ENCODE measurements around the gene MPP1. TPM values are rescaled to one million over a fixed set of nuclear protein-coding genes. Genes with fewer than 3 reads are reported as not detected.

MPP1 gene
- total RNA-seq, 1 experiment from 2014 or later: 89.3 TPM

DNA sequence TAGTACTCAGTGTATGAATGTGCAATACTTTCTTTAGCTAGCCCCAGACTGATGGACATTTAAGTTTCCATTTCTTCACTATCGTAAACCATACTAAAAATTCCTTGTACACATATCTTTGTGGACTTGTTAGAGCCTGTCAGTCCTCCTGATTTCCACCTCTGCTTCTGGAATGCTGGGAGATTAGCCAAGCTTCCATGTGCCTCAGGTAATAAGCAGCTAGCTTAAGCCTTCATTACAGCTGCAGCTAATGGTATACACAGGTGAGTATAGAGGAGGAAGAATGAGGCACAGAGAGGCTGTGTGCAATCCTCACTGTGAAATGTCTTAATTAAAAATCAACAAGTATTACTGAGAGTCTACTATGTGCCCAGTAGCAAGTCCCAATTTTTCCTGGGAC, 19.4 kb upstream of the MPP1 start:
- in situ Hi-C loops (cut with HindIII; ENCODE audit: low pct_unique_long_range_greater_than_20kb, low sequenced_read_pairs) (loop anchor here (25.0 kb wide), 1 partner anchor 162 kb away; the partner anchor contains the start of gene CTAG2), intact Hi-C loops (cut with micrococcal nuclease; ENCODE audit: unreplicated experiment) (no loop called here)
- no peaks in the 10 kb centered on the region for H3K36me3 ChIP-seq (ENCODE audit: control insufficient read depth, insufficient read depth, low read length)
- no peaks in the 10 kb centered on the region for H3K4me1 ChIP-seq (ENCODE audit: control insufficient read depth, insufficient read depth, low read length)
- H3K9me3 ChIP-seq (ENCODE audit: control insufficient read depth, insufficient read depth, low read depth, low read length): no peaks in the 10 kb centered on the region
- H3K27ac ChIP-seq (ENCODE audit: low read length): no peak overlapping the region
- DNase-seq (ENCODE audit: low read depth, low spot score): no peak
- no peak for TF ChIP-seq POLR2AphosphoS5 (IDR thresholded peaks at IDR 0.05; ENCODE audit: low read depth, low read length)
- TF ChIP-seq TCF7L2 (IDR thresholded peaks at IDR 0.05; ENCODE audit: low read depth, low read length): no peak
- TF ChIP-seq, protein P1, sequence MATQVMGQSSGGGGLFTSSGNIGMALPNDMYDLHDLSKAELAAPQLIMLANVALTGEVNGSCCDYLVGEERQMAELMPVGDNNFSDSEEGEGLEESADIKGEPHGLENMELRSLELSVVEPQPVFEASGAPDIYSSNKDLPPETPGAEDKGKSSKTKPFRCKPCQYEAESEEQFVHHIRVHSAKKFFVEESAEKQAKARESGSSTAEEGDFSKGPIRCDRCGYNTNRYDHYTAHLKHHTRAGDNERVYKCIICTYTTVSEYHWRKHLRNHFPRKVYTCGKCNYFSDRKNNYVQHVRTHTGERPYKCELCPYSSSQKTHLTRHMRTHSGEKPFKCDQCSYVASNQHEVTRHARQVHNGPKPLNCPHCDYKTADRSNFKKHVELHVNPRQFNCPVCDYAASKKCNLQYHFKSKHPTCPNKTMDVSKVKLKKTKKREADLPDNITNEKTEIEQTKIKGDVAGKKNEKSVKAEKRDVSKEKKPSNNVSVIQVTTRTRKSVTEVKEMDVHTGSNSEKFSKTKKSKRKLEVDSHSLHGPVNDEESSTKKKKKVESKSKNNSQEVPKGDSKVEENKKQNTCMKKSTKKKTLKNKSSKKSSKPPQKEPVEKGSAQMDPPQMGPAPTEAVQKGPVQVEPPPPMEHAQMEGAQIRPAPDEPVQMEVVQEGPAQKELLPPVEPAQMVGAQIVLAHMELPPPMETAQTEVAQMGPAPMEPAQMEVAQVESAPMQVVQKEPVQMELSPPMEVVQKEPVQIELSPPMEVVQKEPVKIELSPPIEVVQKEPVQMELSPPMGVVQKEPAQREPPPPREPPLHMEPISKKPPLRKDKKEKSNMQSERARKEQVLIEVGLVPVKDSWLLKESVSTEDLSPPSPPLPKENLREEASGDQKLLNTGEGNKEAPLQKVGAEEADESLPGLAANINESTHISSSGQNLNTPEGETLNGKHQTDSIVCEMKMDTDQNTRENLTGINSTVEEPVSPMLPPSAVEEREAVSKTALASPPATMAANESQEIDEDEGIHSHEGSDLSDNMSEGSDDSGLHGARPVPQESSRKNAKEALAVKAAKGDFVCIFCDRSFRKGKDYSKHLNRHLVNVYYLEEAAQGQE (IDR thresholded peaks at IDR 0.05; ENCODE audit: insufficient read depth in 1 of 2, low read depth in 2 of 2, low read length in 1 of 2): no peak
- TF ChIP-seq SIN3A (IDR thresholded peaks at IDR 0.05; ENCODE audit: borderline replicate concordance, insufficient read depth, low read depth, low read length): no peak
- TF ChIP-seq, protein P2, sequence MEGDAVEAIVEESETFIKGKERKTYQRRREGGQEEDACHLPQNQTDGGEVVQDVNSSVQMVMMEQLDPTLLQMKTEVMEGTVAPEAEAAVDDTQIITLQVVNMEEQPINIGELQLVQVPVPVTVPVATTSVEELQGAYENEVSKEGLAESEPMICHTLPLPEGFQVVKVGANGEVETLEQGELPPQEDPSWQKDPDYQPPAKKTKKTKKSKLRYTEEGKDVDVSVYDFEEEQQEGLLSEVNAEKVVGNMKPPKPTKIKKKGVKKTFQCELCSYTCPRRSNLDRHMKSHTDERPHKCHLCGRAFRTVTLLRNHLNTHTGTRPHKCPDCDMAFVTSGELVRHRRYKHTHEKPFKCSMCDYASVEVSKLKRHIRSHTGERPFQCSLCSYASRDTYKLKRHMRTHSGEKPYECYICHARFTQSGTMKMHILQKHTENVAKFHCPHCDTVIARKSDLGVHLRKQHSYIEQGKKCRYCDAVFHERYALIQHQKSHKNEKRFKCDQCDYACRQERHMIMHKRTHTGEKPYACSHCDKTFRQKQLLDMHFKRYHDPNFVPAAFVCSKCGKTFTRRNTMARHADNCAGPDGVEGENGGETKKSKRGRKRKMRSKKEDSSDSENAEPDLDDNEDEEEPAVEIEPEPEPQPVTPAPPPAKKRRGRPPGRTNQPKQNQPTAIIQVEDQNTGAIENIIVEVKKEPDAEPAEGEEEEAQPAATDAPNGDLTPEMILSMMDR (IDR thresholded peaks at IDR 0.05): no peak
- ChIA-PET CTCF (no interaction called here), POLR2A (no interaction called here)
- H3K27me3 ChIP-seq (ENCODE audit: control insufficient read depth, insufficient read depth, low read length): no peaks in the 10 kb centered on the region
- no peak for ATAC-seq
- H3K4me3 ChIP-seq (ENCODE audit: low read depth in 2 of 2, low read length in 2 of 2): no peak overlapping the region
- BruUV-seq (replicated peaks): no TSS peak

DNA sequence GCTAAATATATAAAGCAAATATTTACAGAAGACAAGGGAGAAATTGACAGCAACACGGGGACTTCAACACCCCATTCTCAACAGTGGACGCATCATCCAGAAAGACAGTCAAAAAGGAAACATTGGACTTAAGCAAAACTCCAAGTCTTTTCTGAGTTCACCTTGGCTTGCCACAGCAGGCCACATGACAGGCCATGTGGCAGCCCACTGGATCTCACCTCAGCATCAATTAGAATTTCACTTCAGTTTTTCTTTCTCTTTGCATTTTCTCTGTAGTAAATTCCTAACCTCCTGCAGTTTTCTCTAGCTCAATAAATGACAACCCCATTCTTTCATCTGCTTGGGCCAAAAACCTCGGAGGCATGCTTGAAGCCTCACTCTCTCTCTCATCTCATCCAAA, 16.7 kb upstream of the MPP1 start:
- Histone ChIP-seq H3K27ac (ENCODE audit: low read length) (no peak overlapping the region), H3K4me3 (ENCODE audit: low read depth in 2 of 2, low read length in 2 of 2) (no peak overlapping the region), H3K4me1 (ENCODE audit: control insufficient read depth, insufficient read depth, low read length) (no peaks in the 10 kb centered on the region), H3K27me3 (ENCODE audit: control insufficient read depth, insufficient read depth, low read length) (no peaks in the 10 kb centered on the region), H3K9me3 (ENCODE audit: control insufficient read depth, insufficient read depth, low read depth, low read length) (no peaks in the 10 kb centered on the region), H3K36me3 (ENCODE audit: control insufficient read depth, insufficient read depth, low read length) (no peaks in the 10 kb centered on the region)
- CTCF ChIA-PET: no interaction called here
- TF ChIP-seq, protein P2 (IDR thresholded peaks at IDR 0.05): no peak
- TF ChIP-seq POLR2AphosphoS5 (IDR thresholded peaks at IDR 0.05; ENCODE audit: low read depth, low read length) (no peak), TCF7L2 (IDR thresholded peaks at IDR 0.05; ENCODE audit: low read depth, low read length) (no peak), SIN3A (IDR thresholded peaks at IDR 0.05; ENCODE audit: borderline replicate concordance, insufficient read depth, low read depth, low read length) (no peak)
- TF ChIP-seq, protein P1 (IDR thresholded peaks at IDR 0.05; ENCODE audit: insufficient read depth in 1 of 2, low read depth in 2 of 2, low read length in 1 of 2): no peak
- DNase-seq (ENCODE audit: low read depth, low spot score) (no peak), ATAC-seq (no peak)
- POLR2A ChIA-PET: interaction anchor here (0.5 kb wide), 1 partner anchor 58 kb away, joined by 3 read pairs; no protein-coding TSS in a partner anchor
- BruUV-seq (replicated peaks): no TSS peak
- intact Hi-C loops (cut with micrococcal nuclease; ENCODE audit: unreplicated experiment): no loop called here
- in situ Hi-C loops (cut with HindIII; ENCODE audit: low pct_unique_long_range_greater_than_20kb, low sequenced_read_pairs): no loop called here
